Measurements from ENCODE around the gene LAGE3. TPM values are rescaled to one million over a fixed set of nuclear protein-coding genes. Genes with fewer than 3 reads are reported as not detected.

LAGE3 gene
- total and polyA plus RNA-seq, 2 of the 8 experiments (the other 6 are each of a cell fraction or from before 2014, with no cell fraction given): 44.5 to 102 TPM

DNA sequence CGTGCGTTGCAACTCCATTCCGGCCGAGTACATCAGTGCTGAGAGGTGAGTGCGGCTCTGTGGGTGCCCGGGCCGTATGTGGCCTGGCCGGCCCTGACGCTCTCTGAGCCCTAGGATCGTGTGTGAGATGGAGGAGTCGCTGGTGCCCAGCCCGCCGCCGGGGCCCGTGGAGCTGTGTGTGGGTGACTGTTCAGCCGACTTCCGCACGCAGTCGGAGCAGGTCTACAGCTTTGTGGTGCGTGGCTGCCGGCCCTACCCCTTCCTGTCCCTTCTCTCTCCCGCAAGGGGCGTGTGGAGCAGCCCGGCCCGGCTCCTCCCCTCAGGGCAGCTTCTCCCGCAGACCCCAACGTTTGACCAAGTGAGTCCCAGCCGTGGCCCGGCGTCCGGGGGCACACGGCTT is 13.0 kb downstream of the LAGE3 start (continued):
- TF ChIP-seq, protein P1, sequence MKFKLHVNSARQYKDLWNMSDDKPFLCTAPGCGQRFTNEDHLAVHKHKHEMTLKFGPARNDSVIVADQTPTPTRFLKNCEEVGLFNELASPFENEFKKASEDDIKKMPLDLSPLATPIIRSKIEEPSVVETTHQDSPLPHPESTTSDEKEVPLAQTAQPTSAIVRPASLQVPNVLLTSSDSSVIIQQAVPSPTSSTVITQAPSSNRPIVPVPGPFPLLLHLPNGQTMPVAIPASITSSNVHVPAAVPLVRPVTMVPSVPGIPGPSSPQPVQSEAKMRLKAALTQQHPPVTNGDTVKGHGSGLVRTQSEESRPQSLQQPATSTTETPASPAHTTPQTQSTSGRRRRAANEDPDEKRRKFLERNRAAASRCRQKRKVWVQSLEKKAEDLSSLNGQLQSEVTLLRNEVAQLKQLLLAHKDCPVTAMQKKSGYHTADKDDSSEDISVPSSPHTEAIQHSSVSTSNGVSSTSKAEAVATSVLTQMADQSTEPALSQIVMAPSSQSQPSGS (IDR thresholded peaks at IDR 0.05; ENCODE audit: low read length): no peak
- TF ChIP-seq KDM4A (IDR thresholded peaks at IDR 0.05; ENCODE audit: low read depth, low read length, severe bottlenecking) (no peak), CBX5 (IDR thresholded peaks at IDR 0.05; ENCODE audit: low read depth, low read length) (no peak), RAD21 (IDR thresholded peaks at IDR 0.05 in 1 of 2, conservative IDR thresholded peaks at IDR 0.05 in 1 of 2; ENCODE audit: low read depth in 2 of 2, low read length in 2 of 2) (no peak), MAFK (IDR thresholded peaks at IDR 0.05; ENCODE audit: low read depth, low read length) (no peak), RXRA (IDR thresholded peaks at IDR 0.05; ENCODE audit: insufficient read depth, low read depth, low read length) (no peak), HDAC6 (IDR thresholded peaks at IDR 0.05; ENCODE audit: low read depth, low read length) (no peak), TBP (IDR thresholded peaks at IDR 0.05; ENCODE audit: low read depth, low read length) (no peak)
